Activated CD4-positive, alpha-beta T cell treated with anti-CD3 and anti-CD28 coated beads, Interleukin-2, Interleukin-4, amounts not matched to agents 100 ng/mL and 50 ng/mL, durations not matched to agents 16 hours and 8 hours (primary cell): Measurements from ENCODE around the gene LTA4H.
"Not testable (repeated sequence)": the region's sequence is repeated elsewhere in the genome, so short reads cannot be mapped to it uniquely, and the experiment has no call there.

Source experiments
- DNase-seq: peaks from one replicate; pipeline ENCODE4 v3.0.0-alpha.2; 2020; ENCODE audit warnings: low spot score

LTA4H gene

DNA sequence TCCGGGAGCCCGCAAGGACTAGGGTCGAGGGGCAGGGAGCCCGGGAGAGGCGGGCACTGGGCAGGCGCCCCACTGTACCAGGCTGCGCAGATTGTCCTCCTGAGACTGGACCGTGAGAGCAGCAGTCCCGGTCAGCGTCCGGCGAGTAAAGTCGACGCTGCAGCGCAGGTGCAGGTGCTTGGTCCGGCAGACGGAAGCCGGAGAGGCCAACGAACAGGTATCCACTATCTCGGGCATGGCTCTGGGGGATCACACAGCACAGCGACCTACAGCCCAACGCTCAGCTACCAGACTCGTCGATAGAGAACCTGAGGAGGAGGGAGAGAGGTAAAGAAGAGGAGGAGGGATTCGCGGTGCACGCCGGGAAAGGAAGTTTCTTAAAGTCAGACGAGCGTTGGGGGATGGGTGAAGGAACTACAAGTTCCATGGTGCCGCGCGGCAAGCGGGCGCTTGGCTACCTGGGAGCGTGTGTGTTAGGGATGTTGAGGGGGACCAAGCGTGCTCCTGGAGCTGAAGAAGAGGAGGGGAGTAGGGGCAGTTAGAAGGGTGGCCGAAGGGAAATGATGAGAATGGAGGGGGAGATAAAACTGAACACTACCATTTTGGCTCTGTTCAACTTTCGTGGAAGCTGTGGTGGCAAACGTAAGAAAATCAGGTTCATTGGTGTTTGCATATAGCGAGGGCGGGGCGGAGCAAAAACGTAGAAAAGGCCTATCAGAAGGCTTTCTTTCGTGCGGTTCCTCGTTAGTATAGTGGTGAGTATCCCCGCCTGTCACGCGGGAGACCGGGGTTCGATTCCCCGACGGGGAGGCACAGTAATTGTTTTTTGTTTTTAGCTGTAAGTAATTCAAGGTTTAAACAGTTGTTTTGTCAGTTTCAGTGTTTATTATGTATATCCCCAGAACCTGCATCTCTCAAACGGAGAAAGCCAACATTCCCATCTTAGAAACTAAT is at the start of gene LTA4H:
Gene LTA4H (minus strand): TSS at position 305 of the 954 bp plus-strand sequence. CDS start 68 bp downstream, at position 237.
- DNase-seq: peak; percentile 97

- DNase-seq: no peak
These were observed 49.2 kb upstream of the LTA4H start for GRCh38 chr12:96084624-96085023.

DNA sequence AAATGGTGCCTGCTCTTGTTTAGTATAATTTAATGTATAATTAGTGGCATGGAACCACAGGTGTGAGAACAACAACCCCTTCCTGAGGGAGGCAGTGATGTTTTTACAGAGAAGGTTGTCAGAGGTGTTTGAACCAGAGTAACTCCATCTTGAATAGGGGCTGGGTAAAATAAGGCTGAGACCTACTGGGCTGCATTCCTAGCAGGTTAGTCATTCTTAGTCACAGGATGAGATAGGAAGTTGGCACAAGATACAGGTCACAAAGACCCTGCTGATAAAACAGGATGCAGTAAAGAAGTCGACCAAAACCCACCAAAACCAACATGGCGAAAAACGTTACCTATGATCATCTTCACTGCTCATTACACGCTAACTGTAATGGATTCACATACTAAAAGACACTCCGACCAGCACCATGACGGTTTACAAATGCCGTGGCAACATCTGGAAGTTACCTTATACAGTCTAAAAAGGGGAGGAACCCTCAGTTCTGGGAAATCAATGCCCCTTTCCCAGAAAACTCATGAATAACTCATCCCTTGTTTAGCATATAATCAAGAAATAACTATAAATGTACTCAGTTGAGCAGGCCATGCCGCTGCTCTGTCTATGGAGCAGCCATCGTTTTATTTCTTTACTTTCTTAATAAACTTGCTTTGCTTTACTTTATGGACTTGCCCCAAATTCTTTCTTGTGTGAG is 47.8 kb upstream of the LTA4H start:
- DNase-seq: no peak

GRCh38 chr12:96081596-96081995 is 46.2 kb upstream of the LTA4H start:
- no peak for DNase-seq

DNA sequence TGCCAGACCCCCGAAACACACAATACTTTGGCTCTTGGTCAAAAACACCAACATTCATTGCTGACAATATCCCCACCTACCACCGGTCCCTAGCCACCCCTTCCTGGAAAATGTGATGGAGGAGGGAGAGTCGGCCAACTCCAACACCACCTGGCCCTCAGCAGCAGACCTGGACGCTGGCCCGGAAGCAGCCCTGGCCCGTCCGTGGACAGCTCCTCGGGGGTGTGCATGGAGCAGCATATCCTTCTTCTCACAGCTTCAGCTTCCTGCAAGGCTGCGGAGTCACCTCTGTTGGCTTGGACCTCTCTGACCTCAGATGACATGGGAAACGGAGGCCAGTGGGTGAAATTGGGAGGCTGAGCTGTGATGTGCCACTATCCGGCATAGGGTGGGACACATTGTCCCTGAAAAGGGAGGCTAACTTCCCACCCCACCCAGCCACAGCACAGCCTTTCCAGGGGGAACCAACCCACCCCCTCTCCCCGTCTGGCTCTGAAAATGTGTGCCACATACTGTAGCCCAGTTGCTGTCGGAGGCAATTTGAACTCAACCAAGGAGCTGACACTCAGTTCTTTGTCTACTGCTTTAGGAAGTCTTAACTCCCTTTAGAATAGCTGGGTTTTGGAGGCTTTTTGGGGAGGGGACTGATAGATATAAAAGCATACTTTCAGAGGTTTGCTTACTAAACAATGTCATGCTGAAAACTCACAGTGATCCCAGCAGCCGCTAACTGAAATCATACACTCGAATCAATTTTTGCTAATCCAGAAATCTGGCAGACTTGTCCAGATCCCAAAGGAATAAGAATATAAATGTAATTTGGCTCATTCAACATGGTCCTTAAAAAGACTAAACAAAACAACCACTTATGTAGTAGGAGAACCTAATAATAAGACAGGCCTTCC is 43.1 kb upstream of the LTA4H start:
- no peak for DNase-seq

GRCh38 chr12:96077081-96077480 is 41.7 kb upstream of the LTA4H start:
- no peak for DNase-seq

DNA sequence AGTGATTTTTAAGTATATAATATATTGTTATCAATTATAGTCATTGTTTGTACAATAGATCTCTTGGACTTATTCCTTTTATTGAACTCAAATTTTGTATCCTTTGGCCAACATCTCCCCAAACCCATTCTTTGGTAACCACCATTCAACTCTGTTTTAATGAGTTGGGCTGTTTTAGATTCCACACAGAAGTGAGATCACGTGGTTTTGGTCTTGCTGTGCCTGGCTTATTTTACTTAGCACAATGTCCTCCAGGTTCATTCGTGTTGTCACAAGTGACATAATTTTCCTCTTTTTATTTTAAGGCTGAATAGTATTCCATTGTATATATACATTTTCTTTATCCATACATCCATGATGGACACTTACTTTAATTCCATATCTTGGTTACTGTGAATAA is 40.2 kb upstream of the LTA4H start:
- no peak for DNase-seq

DNA sequence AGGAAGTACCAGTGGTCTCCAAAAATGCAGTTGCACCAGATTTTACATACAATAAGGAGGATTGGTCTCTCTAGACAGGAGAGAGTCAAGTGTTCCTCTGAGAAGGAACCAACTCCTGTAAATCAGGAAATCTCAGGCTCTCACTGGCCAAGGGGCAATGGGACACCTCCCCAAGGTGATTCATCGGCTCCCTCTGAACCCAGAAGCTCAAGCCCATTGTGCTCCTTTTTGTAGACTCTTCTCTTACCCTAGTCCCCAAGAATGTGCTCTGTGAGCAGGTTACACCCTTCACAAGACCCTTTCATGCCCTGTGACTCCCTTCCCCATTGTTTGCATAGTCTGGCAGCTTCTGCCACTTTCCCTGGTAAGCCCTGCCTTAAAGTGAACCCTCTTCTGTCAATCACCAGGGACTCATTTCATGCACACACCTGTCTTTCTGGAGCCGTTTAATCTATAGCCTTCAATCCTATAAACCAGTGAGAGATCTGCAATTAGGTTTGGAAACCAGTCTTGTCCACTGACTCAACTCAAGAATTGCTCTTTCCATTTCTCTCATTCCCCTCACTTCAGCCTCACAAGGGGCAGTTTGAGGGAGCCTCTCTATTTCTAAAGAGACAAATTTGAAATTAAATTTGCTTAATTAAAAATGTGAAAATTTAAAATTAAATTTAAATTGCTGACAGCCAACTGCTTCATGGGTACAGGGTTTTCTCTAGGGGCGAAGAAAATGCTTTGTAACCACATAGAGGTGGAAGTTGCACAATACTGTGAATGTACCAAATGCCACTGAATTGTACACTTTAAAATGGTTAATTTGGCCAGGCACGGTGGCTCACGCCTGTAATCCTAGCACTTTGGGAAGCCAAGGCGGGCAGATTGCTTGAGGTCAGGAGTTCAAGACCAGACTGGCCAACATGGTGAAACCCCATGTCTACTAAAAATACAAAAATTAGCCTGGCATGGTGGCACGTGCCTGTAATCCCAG is 38.3 kb upstream of the LTA4H start:
- DNase-seq: peak; percentile 47

DNA sequence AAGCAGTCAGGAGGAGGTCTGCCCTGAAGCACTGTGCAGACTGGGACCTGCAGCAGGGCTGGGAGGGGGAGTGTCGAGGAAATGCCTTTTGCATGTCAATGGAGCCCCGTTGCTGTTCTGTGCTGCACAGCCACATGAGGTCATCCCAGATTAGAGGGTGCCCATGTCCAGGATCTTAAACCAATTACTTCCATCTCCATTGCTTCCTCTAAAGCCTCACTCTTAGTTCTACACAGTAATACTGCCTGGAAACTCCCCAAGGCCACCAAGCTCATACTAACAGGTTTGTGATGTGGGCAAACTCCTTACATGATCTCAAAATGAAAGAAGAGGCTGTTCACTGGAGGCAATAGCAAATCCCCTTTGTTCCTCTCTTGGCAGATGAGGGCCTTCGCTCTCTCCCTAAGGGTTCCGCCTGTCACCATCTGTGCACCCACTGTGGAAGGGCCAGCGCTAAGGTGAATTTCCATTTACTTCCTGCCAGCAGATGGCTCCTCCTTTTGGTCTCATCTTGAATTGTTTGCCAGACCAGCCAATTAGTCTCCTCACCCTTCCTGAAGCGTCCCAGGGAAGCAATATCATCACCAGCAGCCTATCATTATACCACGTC is 35.4 kb upstream of the LTA4H start:
- DNase-seq: no peak

GRCh38 chr12:96069511-96070231 is 34.3 kb upstream of the LTA4H start:
- no peak for DNase-seq

DNA sequence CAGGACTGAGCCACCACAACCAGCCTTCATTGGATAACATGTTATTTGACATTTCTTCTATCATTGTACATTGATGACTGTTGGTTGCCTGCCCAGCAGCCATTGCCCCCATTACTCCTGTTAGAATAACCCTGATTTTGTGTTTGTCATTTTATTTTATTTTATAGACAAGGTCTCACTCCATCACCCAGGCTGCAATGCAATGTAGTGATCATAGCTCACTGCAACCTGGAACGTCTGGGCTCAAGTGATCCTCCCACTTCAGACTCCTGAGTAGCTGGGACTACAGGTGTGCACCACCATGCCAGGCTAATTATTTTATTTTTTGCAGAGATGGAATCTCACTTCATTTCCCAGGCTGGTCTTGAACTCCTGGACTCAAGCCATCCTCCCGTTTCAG is 33.2 kb upstream of the LTA4H start:
- DNase-seq: no peak

- no peak for DNase-seq
These were observed 32.7 kb upstream of the LTA4H start for GRCh38 chr12:96068111-96068510.

GRCh38 chr12:96065776-96066175 is 30.4 kb upstream of the LTA4H start:
- not testable (repeated sequence) for DNase-seq

- DNase-seq: no peak
These were observed 29.6 kb upstream of the LTA4H start for GRCh38 chr12:96064966-96065365.

DNA sequence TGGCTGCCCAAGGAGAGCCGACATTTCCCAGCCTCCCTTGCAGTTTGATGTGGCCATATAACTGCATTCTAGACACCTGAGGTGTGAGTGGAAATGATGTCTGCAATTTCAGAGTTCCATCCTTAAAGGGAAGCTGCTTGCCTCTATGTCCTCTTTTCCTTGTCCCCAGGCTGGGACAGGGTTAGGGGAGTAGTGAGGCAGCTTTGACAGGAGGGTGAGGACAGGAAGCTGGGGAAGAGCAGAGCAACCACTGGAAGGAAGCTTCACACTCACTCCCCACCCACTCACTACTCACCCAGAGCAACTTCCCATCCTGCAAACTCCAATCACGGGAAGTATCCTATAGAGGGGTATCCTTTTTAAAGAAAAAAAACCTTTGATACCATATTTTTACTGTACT is 28.9 kb upstream of the LTA4H start:
- no peak for DNase-seq

DNA sequence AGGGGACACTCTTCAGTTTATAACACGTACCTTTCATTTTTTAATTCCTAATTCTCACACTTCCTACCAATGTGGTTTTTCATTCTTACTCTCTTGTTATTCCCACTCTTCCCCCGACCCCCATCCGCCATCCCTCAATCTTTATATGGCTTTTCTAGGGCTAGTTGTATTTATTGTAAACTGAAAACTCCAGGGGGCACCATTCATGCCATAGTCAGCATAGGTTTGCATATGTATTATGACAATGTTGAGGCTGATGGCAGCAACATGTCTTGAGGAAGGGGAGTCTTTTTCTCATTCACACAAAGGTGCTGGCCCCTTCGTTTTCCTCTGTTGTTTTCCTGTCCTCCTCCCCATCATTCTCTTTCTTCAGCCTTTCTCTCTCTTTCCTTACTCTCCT is 27.7 kb upstream of the LTA4H start:
- DNase-seq: peak; percentile 22

- DNase-seq: peak; percentile 81
These were observed 26.6 kb upstream of the LTA4H start for GRCh38 chr12:96061864-96062453.

DNA sequence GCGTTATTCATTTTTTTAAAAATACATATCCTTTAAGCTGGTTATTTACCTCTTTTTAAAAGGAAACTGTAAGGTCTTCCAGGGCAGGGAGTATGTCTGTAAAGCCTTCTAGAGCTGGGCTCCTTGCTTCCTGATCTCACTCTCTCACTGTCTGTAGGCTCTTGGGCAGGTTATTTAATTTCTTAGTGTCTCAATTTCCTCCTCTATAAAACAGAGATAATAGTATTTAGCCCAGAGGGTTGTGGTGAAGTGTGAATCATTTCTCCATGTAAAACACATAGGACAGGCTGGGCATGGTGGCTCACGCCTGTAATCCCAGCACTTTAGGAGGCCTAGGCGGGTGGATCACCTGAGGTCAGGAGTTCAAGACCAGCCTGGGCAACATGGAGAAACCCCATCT is 25.9 kb upstream of the LTA4H start:
- DNase-seq: no peak

DNA sequence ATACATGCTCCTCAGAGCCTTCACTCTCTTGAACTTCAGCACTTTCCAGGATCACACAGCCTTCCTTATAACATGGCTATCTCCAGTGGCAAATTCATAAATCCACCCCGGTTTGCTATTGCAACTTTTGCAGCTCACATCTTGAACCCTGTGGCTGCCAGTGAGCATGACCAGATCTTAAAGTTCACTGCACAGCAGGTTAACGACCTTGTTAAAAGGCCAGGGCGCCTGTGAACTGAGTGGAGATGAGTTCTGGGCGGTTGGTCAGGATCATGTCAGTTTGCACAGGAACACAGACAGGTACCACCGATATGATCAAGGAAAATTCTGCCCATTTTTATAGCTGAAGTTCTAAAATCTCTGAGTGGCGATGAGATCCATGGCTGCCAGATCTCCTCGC is 24.7 kb upstream of the LTA4H start:
- no peak for DNase-seq
